Right renal pelvis (tissue), 4 donors: ENCODE results near the gene BCL6B. TPM values are rescaled to one million over a fixed set of nuclear protein-coding genes. Genes with fewer than 3 reads are reported as not detected.
"Not testable (repeated sequence)": the region's sequence is repeated elsewhere in the genome, so short reads cannot be mapped to it uniquely, and the experiment has no call there.

Experiments
- DNase-seq, 4 donors: peaks; one replicate each; pipeline ENCODE4 v3.0.0-alpha.2; 2013; ENCODE audit warnings: low read depth in 4 of 4, low spot score in 3 of 4, missing footprints in 1 of 4
- polyA plus RNA-seq, 4 donors: library from polyadenylated mRNA; unstranded; fragments of 120-200 nt; gene quantifications; one replicate each; pipeline ENCODE4 v1.2.1, GENCODE V29; 2013; ENCODE audit not compliant: insufficient read length in 4 of 4

Gene BCL6B
- polyA plus RNA-seq, 4 donors, result 25.7 to 30.7 (median 28.3) TPM

DNA sequence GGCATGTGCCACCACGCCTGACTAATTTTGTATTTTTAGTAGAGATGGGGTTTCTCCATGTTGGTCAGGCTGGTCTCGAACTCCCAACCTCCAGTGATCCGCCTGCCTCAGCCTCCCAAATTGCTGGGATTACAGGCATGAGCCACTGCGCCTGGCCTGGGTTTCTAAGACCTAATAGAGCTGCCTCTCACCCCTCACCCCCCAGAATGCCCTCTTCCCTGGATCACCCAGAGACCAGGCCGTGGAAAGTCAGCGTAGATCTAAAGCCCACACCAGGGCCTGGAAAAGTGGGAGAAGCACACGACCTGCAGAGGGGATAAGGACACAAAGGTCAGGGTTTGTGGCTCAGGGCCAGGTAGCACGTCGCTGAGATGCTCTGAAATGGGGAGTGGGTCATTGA lies 27.7 kb downstream of the BCL6B start:
- not testable (repeated sequence) for DNase-seq

- no peak for DNase-seq
Observed at GRCh38 chr17:7056386-7056785, 33.5 kb downstream of the BCL6B start.

GRCh38 chr17:7058831-7059447 lies 36.1 kb downstream of the BCL6B start:
- DNase-seq, result no peak

- no peak for DNase-seq
Observed at GRCh38 chr17:7060165-7060891, 37.5 kb downstream of the BCL6B start.

DNA sequence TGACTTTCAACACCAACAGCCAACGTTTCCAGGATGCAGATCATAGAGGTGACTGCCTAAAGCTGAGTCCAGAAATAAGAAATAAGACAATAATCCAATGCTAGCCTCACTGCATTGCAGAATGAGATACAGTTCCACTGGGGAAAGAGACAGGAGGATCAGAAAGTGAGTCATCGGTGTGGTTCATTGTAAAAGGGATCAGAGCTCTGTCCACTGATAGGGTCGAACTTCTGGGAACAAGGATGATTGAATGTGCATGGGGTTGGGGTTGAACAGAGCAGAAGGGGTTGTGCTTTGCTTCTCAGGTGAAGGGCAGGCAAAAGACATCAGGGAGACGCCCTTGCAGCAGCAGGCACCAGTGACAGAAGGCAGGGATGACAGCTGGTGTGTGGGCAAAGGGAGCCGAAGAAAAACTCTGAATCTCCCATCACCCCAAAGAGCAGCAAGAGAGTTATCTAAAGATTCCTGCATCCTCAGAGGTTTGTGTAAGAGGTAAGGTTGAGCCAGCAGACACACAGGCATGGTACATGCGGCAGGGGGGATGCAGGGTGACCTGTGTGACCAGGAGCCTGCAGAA lies 40.8 kb downstream of the BCL6B start:
- DNase-seq, result no peak

GRCh38 chr17:7064261-7064660 lies 41.4 kb downstream of the BCL6B start:
- no peak for DNase-seq

DNA sequence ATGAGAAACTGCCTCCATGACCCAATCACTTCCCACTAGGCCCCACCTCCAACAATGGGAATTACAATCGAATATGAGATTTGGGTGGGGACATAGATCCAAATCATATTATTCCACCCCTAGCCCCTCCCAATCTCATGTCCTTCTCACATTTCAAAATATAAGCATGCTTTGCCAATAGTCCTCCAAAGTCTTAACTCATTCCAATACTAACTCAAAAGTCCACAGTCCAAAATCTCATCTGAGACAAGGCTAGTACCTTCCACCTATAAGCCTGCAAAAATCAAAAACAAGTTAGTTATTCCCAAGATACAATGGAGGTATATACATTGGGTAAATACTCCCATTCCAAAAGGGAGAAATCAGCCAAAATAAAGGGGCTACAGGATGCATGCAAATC lies 44.3 kb downstream of the BCL6B start:
- no peak for DNase-seq

DNA sequence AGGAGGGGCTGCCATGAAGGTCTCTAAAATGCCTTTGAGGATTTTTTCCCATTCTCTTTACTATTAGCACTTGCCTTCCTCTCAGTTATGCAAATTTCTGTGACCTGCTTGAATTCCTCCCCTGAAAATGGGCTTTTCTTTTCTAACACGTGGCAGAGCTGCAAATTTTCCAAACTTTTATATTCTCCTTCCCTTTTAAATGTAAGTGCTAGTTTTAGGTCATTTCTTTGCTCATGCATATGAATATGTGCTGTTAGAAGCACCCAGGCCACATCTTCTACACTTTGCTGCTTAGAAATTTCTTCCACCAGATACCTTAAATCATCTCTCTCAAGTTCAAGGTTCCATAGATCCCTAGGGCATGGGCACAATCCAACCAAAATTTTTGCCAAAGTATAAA lies 45.4 kb downstream of the BCL6B start:
- no peak for DNase-seq

GRCh38 chr17:7070712-7071111 lies 47.9 kb downstream of the BCL6B start:
- no peak for DNase-seq

DNA sequence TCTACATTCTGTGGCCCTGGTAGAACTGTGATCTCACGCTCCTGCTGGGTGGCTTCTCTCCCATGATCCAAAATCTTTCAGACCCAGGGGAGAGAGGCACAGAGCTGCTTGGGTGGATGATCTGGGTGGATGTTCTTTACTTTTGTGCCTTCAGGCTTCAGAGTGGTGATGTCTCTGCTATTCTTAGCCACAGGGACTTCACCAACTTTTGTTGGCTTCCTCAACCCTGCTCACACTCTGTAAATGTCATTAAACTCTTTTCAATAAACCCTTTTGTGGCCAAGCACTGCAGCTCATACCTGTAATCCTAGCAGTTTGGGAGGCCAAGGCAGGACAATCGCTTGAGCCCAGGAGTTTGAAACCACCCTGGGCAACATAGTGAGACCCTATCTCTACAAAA lies 49.6 kb downstream of the BCL6B start:
- no peak for DNase-seq

GRCh38 chr17:7074931-7075330 lies 52.1 kb downstream of the BCL6B start:
- DNase-seq, result no peak

- no peak for DNase-seq
Observed at GRCh38 chr17:7077911-7078546, 55.2 kb downstream of the BCL6B start.

DNA sequence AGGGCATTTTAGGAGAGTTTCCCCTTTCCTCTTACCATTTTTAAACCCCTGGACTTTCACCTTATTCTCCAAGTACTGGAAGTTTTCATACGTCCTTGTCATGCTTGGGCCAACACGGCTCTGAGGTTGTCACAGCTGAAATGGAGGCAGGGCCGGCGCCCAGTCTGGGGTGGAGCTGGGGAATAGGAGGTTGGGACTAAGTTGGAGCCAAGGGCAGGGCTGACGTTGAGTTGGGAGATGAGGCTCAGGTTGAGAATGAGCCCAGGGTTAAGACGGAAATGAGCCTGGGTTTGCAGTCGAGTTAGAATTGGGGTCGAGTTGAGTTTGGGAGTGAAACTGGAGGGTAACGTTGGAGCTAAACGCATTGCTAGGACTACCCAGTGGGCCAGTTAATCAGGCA lies 55.9 kb downstream of the BCL6B start:
- DNase-seq, result no peak

Other genes starting within 250 kb of the BCL6B start
- gene FBXO39, start 246.8 kb upstream of the BCL6B start, polyA plus RNA-seq, result under 1 TPM; 0.10 to 0.32 (median 0.12) TPM
- under 1 TPM; 0.42 to 0.97 (median 0.64) TPM for gene TEKT1, start 191.3 kb upstream of the BCL6B start, polyA plus RNA-seq
- 1 to 10 TPM; 1.2 to 3.3 (median 2.1) TPM for gene ALOX12, start 27.0 kb upstream of the BCL6B start, polyA plus RNA-seq
- gene RNASEK, start 10.4 kb upstream of the BCL6B start, polyA plus RNA-seq, result 100 to 1,000 TPM; 174 to 227 (median 189) TPM
- 1 to 10 TPM; 2.7 to 4.8 (median 3.9) TPM for gene SLC16A13, start 13.0 kb downstream of the BCL6B start, polyA plus RNA-seq
- gene SLC16A11, start 21.0 kb downstream of the BCL6B start, polyA plus RNA-seq, result under 1 TPM; 0.41 to 0.67 (median 0.59) TPM
- 1 to 10 TPM; 1.3 to 1.9 (median 1.4) TPM for gene CLEC10A, start 57.2 kb downstream of the BCL6B start, polyA plus RNA-seq
- 1 to 10 TPM in 3 of 4 donors, under 1 TPM in 1; 0.91 to 2.5 (median 1.7) TPM for gene ASGR2, start 91.8 kb downstream of the BCL6B start, polyA plus RNA-seq
- 1 to 10 TPM; 4.6 to 8.1 (median 5.2) TPM for gene ASGR1, start 156.3 kb downstream of the BCL6B start, polyA plus RNA-seq
- 10 to 100 TPM; 30.3 to 40.3 (median 32.9) TPM for gene DLG4, start 196.8 kb downstream of the BCL6B start, polyA plus RNA-seq
- gene ACADVL, start 196.9 kb downstream of the BCL6B start, polyA plus RNA-seq, result 100 to 1,000 TPM; 421 to 519 (median 462) TPM
- gene DVL2, start 211.5 kb downstream of the BCL6B start, polyA plus RNA-seq, result 10 to 100 TPM; 49.9 to 65.1 (median 50.9) TPM
- gene PHF23, start 216.4 kb downstream of the BCL6B start, polyA plus RNA-seq, result 10 to 100 TPM; 57.4 to 66.4 (median 60.9) TPM
- gene GABARAP, start 219.4 kb downstream of the BCL6B start, polyA plus RNA-seq, result 100 to 1,000 TPM; 389 to 496 (median 451) TPM
- 100 to 1,000 TPM; 147 to 167 (median 159) TPM for gene CTDNEP1, start 228.7 kb downstream of the BCL6B start, polyA plus RNA-seq
- gene ELP5, start 229.2 kb downstream of the BCL6B start, polyA plus RNA-seq, result 10 to 100 TPM; 40.3 to 55.8 (median 50.5) TPM
- 10 to 100 TPM; 45.0 to 66.0 (median 51.8) TPM for gene CLDN7, start 239.4 kb downstream of the BCL6B start, polyA plus RNA-seq